ENCODE measurements around the gene ALS2CL. TPM values are rescaled to one million over a fixed set of nuclear protein-coding genes. Genes with fewer than 3 reads are reported as not detected.

The ALS2CL gene
- total RNA-seq, 1 experiment from 2014 or later: 0.24 TPM

GRCh38 chr3:46722443-46722842, 29.0 kb upstream of the ALS2CL start:
- H3K9me3 ChIP-seq (ENCODE audit: low read depth, low read length, poor library complexity, severe bottlenecking): no peaks in the 10 kb centered on the region

GRCh38 chr3:46721009-46721408, 27.5 kb upstream of the ALS2CL start:
- intact Hi-C loops (cut with micrococcal nuclease; ENCODE audit: unreplicated experiment): no loop called here
- no peak for DNase-seq (ENCODE audit: low spot score)
- Histone ChIP-seq H3K4me1 (ENCODE audit: insufficient read depth, low read length, poor library complexity, severe bottlenecking) (no peaks in the 10 kb centered on the region), H3K9me3 (ENCODE audit: low read depth, low read length, poor library complexity, severe bottlenecking) (no peaks in the 10 kb centered on the region), H3K36me3 (ENCODE audit: insufficient read depth, low read length, poor library complexity, severe bottlenecking) (no peaks in the 10 kb centered on the region), H3K27ac (ENCODE audit: low read depth, low read length, poor library complexity, severe bottlenecking) (no peak overlapping the region), H3K27me3 (replicated peaks; ENCODE audit: insufficient read depth, low read depth, low read length, poor library complexity) (no peaks in the 10 kb centered on the region), H3K4me3 (ENCODE audit: low read depth, low read length, poor library complexity, severe bottlenecking) (no peak overlapping the region)
- ChIA-PET CTCF (no interaction called here), POLR2A (ENCODE audit: low non-redundant PET) (no interaction called here)
- TF ChIP-seq, protein P1, sequence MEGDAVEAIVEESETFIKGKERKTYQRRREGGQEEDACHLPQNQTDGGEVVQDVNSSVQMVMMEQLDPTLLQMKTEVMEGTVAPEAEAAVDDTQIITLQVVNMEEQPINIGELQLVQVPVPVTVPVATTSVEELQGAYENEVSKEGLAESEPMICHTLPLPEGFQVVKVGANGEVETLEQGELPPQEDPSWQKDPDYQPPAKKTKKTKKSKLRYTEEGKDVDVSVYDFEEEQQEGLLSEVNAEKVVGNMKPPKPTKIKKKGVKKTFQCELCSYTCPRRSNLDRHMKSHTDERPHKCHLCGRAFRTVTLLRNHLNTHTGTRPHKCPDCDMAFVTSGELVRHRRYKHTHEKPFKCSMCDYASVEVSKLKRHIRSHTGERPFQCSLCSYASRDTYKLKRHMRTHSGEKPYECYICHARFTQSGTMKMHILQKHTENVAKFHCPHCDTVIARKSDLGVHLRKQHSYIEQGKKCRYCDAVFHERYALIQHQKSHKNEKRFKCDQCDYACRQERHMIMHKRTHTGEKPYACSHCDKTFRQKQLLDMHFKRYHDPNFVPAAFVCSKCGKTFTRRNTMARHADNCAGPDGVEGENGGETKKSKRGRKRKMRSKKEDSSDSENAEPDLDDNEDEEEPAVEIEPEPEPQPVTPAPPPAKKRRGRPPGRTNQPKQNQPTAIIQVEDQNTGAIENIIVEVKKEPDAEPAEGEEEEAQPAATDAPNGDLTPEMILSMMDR (conservative IDR thresholded peaks at IDR 0.05; ENCODE audit: low read depth, low read length): no peak
- TF ChIP-seq EZH2 (IDR thresholded peaks at IDR 0.05; ENCODE audit: borderline replicate concordance, low read depth, low read length, poor library complexity, severe bottlenecking): no peak
- no TSS peak for BruUV-seq (replicated peaks)

More at GRCh38 chr3:46722443-46722842, 29.0 kb upstream of the ALS2CL start:
- Histone ChIP-seq H3K27ac (ENCODE audit: low read depth, low read length, poor library complexity, severe bottlenecking) (no peak overlapping the region), H3K27me3 (replicated peaks; ENCODE audit: insufficient read depth, low read depth, low read length, poor library complexity) (no peaks in the 10 kb centered on the region), H3K4me1 (ENCODE audit: insufficient read depth, low read length, poor library complexity, severe bottlenecking) (no peaks in the 10 kb centered on the region), H3K4me3 (ENCODE audit: low read depth, low read length, poor library complexity, severe bottlenecking) (no peak overlapping the region), H3K36me3 (ENCODE audit: insufficient read depth, low read length, poor library complexity, severe bottlenecking) (no peaks in the 10 kb centered on the region)
- intact Hi-C loops (cut with micrococcal nuclease; ENCODE audit: unreplicated experiment): no loop called here
- DNase-seq (ENCODE audit: low spot score): no peak
- TF ChIP-seq, protein P1 (conservative IDR thresholded peaks at IDR 0.05; ENCODE audit: low read depth, low read length): no peak
- TF ChIP-seq EZH2 (IDR thresholded peaks at IDR 0.05; ENCODE audit: borderline replicate concordance, low read depth, low read length, poor library complexity, severe bottlenecking): no peak
- no TSS peak for BruUV-seq (replicated peaks)
- ChIA-PET POLR2A (ENCODE audit: low non-redundant PET) (no interaction called here), CTCF (no interaction called here)

GRCh38 chr3:46719735-46720271, 26.3 kb upstream of the ALS2CL start:
- H3K9me3 ChIP-seq (ENCODE audit: low read depth, low read length, poor library complexity, severe bottlenecking): no peaks in the 10 kb centered on the region
- H3K4me1 ChIP-seq (ENCODE audit: insufficient read depth, low read length, poor library complexity, severe bottlenecking): no peaks in the 10 kb centered on the region
- intact Hi-C loops (cut with micrococcal nuclease; ENCODE audit: unreplicated experiment): no loop called here
- TF ChIP-seq, protein P1 (conservative IDR thresholded peaks at IDR 0.05; ENCODE audit: low read depth, low read length): no peak
- ChIA-PET POLR2A (ENCODE audit: low non-redundant PET) (no interaction called here), CTCF (no interaction called here)
- no peak overlapping the region for H3K4me3 ChIP-seq (ENCODE audit: low read depth, low read length, poor library complexity, severe bottlenecking)
- H3K36me3 ChIP-seq (ENCODE audit: insufficient read depth, low read length, poor library complexity, severe bottlenecking): no peaks in the 10 kb centered on the region
- no peak overlapping the region for H3K27ac ChIP-seq (ENCODE audit: low read depth, low read length, poor library complexity, severe bottlenecking)
- no peak for DNase-seq (ENCODE audit: low spot score)
- BruUV-seq (replicated peaks): no TSS peak
- H3K27me3 ChIP-seq (replicated peaks; ENCODE audit: insufficient read depth, low read depth, low read length, poor library complexity): no peaks in the 10 kb centered on the region

Measured in A673 (cell line).